ENCODE measurements around the gene RALGAPA2.

GRCh38 chr20:20568604-20569205 lies 143.7 kb downstream of the RALGAPA2 start:
- TF ChIP-seq POLR2AphosphoS5 (IDR thresholded peaks at IDR 0.05) (no peak), CTCF (IDR thresholded peaks at IDR 0.05) (peak in 2 of 3 donors; percentile 47 to 58), POLR2A (IDR thresholded peaks at IDR 0.05) (no peak)

All from breast epithelium (tissue), 3 donors.